ENCODE data around the gene GDF11. TPM values are rescaled to one million over a fixed set of nuclear protein-coding genes. Genes with fewer than 3 reads are reported as not detected.

The GDF11 gene
- 1.1 and 2.8 TPM in 2 replicates for total RNA-seq (2014; rRNA removed; shearing (Covaris generic); ENCODE audit: low replicate concordance)

DNA sequence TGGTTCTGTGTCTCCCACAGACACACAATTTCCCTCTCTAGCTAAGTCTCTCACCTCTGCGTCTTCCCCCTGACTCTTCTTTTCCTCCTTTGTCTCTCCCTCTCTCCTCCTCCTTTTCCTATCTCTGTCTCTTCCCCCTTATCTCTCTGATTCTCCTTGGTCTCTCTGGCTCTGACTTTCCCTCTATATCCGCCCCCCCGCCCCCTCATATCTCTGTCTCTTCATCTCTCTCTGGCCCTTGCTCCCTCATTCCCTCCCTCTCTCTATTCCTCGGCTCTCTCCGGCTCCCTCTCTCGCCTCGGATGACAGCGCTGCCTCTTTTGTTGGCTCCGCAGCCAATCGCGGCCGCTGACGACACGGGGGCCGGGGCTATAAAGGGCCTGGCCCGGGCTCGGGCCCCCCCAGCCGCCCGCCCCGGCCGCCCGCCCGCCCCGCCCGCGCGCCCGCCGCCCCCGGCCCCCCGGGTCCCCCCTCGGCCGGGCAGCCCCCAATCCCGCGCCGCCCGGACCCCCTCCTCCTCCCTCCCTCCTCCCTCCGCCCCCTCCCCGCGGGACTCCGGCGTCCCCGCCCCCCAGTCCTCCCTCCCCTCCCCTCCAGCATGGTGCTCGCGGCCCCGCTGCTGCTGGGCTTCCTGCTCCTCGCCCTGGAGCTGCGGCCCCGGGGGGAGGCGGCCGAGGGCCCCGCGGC is at the start of gene GDF11:
GDF11 (plus strand) TSS at position 404 of the 687 bp plus-strand sequence; CDS start at position 599, 195 bp downstream.
- DNase-seq (ENCODE audit: low read depth): peak; percentile 73
- in situ Hi-C loops (cut with HindIII; ENCODE audit: low pct_unique_long_range_greater_than_20kb, low sequenced_read_pairs): no loop called here

DNA sequence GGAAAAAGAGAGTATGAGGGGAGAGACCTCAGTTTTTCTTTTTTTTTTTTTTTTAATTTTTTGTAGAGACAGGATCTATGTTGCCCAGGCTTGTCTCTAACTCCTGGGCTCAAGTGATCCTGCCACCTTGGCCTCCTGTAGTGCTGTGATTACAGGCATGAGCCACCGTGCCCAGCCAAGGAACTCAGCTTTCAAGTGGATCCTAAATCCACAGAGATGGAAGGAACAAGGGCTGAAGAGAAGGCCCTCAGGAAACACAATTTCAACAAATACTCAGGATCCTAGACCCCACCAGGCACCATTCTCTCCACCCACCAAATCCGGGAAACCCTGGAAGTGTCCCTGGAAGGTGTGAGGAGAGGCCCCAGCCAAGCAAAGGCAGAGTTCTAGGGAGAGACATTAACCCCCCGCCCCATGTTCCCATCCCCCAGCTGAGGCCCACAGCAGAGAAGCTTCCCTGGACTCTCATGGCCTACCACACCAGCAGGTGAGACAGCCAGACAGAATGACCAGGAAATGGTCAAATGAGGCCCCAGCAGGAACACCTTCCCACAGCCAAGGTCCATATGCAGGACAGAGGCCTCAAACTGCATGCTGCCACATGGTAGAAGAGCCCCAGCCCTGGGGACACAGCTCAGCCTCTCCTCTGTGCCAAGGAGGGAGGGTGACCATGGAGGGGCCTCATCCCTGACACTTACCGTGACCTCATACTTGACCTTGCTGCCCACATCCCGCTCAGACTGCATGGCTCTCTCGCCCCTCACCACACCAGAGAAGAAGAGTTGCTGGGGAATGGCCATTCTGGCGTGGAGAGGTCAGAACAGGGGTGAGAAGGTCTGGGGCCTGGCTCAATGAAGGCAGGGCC is 49.4 kb upstream of the GDF11 start:
- in situ Hi-C loops (cut with HindIII; ENCODE audit: low pct_unique_long_range_greater_than_20kb, low sequenced_read_pairs): no loop called here
- DNase-seq (ENCODE audit: low read depth): no peak

DNA sequence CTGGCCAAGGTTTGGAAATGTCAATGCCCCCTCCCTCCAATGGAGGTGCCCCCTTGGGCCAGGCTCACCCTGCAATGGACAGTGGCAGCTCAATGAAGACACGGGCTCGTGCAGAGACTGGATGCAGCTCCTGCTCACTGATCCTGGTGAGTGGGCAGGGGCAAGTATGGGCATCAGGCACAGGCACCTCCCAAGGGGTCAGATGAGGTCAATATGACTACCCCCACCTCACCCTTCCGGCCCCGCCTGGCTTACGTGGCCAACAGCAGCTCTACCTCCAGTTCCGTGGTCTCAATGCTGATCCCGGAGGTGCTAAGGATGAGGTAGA is 48.8 kb upstream of the GDF11 start:
- in situ Hi-C loops (cut with HindIII; ENCODE audit: low pct_unique_long_range_greater_than_20kb, low sequenced_read_pairs): no loop called here
- DNase-seq (ENCODE audit: low read depth): no peak

DNA sequence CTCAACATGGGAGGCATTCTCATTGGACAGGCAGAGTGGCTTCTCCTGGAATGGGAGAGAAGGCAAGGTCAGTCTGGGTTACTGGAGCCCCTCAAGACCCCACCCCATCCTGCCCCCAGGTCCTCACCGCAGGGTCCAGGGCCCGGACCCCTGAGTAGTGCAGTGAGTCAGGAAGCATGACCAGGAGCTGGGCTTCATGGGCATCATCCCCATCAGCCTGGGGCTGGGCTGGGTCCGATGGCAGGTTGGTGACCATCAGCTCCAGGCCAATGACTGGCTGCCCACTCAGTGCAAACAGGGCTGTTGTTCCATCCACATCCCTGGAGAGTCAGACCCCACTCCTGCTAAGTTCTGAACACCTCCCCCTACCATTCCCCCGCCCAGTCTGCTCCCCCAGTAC is 48.3 kb upstream of the GDF11 start:
- in situ Hi-C loops (cut with HindIII; ENCODE audit: low pct_unique_long_range_greater_than_20kb, low sequenced_read_pairs): no loop called here
- DNase-seq (ENCODE audit: low read depth): no peak

DNA sequence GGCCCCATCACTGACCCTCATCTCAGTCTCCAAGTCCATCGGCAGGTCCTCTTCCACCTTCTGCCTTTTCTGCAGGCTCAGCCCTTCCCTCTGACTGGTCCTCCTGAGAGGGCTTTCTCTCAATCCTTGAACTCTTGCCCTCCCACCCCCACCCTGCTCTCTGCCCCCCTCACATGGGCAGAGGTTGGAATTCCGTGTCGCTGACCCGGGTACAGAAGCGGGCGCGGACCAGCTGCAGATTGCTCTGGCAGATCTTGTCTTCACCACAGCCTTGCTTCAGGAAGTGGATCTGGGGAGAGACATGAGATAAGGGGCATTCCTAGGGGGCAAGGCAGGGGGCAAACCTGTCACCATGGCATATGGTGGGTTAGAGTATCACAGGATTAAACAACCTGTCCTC is 47.6 kb upstream of the GDF11 start:
- no peak for DNase-seq (ENCODE audit: low read depth)
- in situ Hi-C loops (cut with HindIII; ENCODE audit: low pct_unique_long_range_greater_than_20kb, low sequenced_read_pairs): no loop called here

DNA sequence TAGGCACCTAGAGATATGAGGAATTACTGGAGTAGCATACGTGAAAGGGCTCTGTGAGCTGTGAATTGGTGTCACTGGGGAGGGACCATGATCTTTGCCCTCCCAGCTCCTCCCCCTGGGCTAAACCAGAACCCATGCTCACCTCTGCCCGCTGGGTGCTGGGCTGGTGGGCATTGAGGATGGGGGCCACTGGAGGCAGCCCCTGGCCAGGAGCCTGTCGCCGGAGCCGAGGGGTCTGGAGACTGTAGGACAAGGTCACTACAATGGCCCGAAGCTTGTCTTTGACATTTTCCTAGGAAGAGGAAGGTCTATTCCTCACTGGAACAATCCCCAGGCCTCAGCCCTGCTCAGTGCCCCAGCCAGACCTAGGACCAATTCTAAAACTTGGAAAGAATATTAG is 46.8 kb upstream of the GDF11 start:
- in situ Hi-C loops (cut with HindIII; ENCODE audit: low pct_unique_long_range_greater_than_20kb, low sequenced_read_pairs): no loop called here
- DNase-seq (ENCODE audit: low read depth): no peak

DNA sequence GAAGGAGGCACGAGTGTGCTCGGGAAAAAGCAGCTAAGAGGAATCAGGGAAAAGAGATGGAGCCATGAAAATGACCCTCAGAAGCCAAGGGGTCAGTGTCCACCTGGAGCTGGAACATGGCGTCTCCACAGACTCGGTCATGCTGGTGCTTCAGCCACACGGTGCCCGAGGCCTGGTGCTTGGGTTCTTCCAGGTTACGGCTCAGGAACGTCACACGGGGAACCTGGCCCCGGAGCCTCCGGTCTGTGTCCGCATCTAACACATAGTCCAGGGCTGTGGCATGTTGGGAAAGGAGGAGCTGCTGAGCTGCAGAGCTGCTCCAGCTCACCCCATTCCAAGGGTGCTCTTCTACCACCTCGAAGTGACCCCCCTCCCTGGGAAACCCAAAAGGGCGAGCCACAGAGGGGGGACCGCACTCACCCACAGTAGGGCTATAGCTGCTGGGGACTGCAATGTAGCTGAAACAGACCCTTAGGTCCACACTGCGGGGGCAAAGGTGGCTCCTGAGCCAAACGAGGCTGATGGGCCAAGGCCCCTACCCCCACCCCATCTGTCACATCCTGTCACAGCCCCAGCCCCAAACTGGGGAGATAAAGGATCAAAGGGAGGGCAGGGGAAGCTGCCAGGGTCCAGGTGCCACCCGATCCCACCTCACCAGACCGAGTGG is 46.0 kb upstream of the GDF11 start:
- no peak for DNase-seq (ENCODE audit: low read depth)
- in situ Hi-C loops (cut with HindIII; ENCODE audit: low pct_unique_long_range_greater_than_20kb, low sequenced_read_pairs): no loop called here

DNA sequence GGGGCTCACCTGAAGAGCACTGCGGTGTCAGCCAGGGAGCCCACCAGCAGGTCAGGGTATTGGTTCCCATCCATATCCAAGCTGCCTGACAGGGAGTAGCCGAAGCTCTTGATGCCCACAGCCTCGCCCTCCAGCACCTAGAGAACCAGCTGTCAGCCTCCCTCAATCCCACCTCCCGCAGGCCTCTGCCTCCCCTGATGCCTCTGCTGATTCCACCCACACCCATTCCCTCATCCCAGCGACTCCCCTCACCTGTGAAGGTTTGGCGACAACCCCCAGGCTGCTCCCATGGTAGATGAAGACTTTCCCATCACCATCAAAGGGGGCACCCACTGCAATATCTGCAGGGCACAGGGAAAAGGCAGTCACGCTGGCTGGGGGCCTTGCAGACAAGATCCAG is 45.2 kb upstream of the GDF11 start:
- in situ Hi-C loops (cut with HindIII; ENCODE audit: low pct_unique_long_range_greater_than_20kb, low sequenced_read_pairs): no loop called here
- DNase-seq (ENCODE audit: low read depth): no peak

DNA sequence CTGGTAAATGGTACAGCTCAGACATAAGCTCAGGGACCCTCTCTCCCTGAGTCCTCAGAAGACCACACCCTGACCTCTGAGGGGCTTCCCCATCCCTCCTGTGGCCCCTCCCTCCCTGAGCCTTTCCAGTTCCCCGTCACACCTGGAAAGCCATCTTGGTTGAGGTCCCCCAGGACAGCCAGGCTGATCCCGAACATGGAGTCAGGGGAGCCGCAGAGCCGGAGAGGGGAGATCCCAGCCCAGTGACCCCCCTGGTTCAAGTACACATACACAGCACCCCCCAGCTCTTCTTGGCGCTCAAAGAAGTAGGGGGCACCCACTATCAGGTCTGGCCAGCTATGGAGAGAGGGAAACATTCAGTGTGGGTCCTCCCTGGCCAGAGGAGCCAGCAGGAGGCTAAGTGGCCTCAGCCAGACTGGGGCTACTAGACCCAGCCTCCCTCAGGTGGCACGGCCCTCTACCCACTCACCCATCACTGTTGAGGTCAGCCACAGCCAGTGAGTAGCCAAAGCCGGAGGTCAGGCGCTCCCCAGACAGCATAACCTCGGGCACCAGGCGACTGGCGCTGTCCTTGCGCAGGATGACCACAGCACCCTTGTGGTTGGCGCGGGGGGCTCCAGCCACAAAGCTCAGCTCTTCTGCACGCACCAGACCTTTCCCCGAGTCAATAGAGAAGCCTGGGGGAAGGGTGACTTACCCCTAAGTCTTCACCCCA is 44.5 kb upstream of the GDF11 start:
- in situ Hi-C loops (cut with HindIII; ENCODE audit: low pct_unique_long_range_greater_than_20kb, low sequenced_read_pairs): no loop called here
- DNase-seq (ENCODE audit: low read depth): no peak

DNA sequence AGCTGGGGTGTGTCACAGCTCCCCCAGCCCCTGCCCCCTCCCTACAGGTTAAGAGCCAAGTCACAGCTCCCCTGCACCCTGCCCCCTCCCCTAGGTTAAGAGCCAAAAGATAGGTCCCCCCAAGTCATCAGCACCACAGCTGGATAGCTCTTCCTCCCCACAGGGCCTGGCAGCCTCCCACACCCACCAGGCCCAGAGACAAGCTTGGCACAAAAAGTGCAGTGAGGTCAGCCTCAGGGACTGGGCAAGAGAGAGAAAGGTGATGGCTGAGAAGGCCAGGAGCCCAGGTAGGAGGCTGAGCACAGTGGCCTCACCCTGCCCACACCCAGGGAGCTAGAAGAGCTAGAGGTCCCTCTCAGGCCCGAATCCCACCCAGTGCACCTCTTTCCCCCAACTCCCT is 44.0 kb upstream of the GDF11 start:
- no peak for DNase-seq (ENCODE audit: low read depth)
- in situ Hi-C loops (cut with HindIII; ENCODE audit: low pct_unique_long_range_greater_than_20kb, low sequenced_read_pairs): no loop called here

DNA sequence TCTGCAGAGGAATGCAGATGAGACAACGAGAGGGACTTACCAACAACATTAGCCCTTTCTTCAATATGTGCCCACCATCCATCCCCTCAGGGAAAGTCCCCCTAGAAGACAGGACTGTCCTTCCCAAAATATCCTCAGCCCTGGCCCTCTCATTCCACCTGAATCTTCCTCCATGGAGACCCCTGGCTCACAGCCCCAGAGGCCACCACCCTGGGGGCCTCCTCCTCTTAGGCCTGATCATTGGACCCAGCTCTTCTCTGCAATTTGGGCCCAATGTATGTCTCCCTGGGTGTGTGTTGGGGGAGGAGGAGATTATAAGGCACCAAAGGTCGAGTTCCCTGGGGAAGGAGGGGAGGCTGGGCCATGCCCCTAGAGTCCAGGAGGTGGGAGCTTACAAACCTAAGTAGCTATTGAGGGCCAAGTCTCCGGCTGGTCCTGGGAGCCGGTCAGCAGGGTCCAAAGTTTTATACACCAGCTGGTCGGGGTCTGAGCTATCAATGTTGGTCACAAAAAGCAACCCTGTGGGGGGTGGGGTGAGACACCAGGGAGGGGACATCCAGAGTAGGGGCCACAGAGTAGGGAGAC is 43.4 kb upstream of the GDF11 start:
- no peak for DNase-seq (ENCODE audit: low read depth)
- in situ Hi-C loops (cut with HindIII; ENCODE audit: low pct_unique_long_range_greater_than_20kb, low sequenced_read_pairs): no loop called here

DNA sequence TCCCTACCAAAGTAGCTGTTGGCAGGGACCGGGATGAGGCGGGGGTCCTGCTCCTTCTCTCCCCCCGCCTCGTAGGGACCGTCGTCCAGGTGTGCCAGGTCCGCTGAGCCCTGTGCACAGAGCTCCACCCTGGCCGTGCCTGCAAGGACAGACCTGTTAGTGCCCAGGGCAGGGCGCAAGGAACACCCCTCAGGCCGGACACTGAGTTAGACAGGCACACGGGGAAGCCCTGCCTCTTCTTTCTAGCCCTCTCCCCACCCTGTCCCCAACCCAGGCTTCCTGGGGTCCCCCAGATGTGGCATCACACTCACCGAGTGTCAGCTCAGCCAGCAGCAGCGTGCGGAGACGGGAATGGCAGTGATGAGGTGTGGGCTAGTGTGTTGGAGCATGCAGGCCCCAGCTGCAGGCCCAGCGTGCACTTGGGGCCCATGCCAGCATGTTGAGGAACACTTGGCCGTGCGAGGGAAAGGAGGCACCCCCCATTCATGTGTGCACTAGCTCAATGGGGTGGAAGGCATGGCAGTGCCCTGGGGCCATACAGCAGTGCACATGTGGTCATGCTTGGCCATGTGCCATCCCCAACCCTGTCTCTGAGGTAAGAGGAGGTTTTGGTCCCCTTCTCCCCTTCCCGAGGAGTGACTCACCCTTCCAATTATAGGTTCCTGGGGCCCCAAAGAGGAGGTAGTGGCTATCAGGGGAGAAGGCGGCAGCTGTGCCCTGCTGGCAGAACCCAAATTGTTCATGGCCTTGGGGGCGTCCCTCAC is 42.5 kb upstream of the GDF11 start:
- DNase-seq (ENCODE audit: low read depth): no peak
- in situ Hi-C loops (cut with HindIII; ENCODE audit: low pct_unique_long_range_greater_than_20kb, low sequenced_read_pairs): no loop called here

DNA sequence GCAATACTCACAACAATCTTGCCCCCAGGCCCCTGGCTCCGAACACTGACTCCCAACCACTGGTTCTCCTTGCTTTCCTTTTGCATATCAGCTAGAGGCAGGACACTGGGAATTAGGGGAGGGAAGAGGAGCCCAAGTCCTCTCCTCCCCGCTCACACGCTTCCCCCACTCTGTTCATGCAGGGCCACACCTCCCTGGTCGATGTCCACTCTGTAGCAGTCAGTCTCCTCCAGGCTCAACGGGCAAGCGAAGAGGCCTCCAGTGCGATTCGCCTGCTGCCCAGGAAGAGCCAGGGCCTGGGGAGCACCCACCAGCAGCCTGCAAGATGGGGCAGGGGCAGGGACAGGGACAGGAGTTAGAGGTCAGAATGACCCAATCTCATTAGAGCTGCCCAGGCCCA is 40.1 kb upstream of the GDF11 start:
- in situ Hi-C loops (cut with HindIII; ENCODE audit: low pct_unique_long_range_greater_than_20kb, low sequenced_read_pairs): no loop called here
- no peak for DNase-seq (ENCODE audit: low read depth)

DNA sequence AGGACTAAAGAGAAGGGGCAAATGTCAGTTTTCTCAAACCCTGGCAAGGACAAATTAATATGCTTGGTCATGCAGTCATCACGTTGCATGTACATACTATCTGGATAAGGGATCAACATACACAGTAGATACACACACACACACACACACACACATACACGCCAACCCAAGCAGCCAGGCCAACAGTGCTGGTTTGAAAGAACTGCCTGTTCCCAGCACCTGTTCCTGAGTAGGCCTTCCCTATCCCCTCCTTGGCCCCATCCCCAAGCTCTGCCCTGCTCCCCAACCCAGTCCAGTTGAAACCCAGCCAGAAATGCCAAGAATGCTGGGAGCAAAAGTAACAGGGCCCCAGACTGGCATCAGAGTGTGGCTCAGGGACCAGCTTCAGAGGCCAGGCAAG is 39.6 kb upstream of the GDF11 start:
- in situ Hi-C loops (cut with HindIII; ENCODE audit: low pct_unique_long_range_greater_than_20kb, low sequenced_read_pairs): no loop called here
- no peak for DNase-seq (ENCODE audit: low read depth)

DNA sequence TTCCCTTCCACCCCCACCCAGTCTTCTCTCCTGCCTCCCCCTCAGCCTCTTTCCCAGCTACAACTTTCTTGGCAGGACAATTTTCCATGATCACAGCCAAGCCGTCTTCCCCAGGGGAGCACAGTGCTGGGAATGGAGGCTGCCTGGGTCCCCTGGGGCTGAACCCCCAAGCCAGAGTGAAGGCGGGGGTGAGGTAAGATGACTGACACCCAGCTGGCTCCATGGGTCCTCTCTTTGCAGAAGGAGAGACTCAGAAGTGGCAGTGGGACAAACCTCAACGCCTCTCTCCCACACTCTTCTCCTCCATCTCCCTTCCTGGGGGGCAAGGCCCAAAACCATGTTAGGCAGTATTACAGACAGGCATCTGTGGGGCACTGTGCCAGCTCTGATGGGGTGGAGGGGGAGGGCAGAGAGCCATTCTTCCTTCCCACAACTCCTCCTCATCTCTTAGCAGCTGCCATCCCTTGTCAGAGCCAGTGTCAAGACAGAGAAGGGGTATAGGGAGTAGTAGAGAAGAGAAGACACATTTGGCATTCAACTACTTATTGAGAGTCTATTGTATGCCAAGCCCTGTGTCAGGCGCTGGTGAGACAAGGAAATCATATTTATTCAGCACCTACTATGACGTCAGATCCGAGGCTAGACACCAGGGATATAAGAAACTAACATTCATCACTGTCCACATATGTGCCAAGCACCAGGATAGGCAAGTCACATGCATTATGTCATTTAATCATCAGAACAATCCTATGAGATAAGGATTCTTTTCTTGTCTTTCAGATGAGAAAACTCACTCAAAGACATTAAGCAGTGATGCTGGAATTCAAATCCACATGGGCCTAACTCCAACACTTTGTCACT is 38.8 kb upstream of the GDF11 start:
- no peak for DNase-seq (ENCODE audit: low read depth)
- in situ Hi-C loops (cut with HindIII; ENCODE audit: low pct_unique_long_range_greater_than_20kb, low sequenced_read_pairs): no loop called here

DNA sequence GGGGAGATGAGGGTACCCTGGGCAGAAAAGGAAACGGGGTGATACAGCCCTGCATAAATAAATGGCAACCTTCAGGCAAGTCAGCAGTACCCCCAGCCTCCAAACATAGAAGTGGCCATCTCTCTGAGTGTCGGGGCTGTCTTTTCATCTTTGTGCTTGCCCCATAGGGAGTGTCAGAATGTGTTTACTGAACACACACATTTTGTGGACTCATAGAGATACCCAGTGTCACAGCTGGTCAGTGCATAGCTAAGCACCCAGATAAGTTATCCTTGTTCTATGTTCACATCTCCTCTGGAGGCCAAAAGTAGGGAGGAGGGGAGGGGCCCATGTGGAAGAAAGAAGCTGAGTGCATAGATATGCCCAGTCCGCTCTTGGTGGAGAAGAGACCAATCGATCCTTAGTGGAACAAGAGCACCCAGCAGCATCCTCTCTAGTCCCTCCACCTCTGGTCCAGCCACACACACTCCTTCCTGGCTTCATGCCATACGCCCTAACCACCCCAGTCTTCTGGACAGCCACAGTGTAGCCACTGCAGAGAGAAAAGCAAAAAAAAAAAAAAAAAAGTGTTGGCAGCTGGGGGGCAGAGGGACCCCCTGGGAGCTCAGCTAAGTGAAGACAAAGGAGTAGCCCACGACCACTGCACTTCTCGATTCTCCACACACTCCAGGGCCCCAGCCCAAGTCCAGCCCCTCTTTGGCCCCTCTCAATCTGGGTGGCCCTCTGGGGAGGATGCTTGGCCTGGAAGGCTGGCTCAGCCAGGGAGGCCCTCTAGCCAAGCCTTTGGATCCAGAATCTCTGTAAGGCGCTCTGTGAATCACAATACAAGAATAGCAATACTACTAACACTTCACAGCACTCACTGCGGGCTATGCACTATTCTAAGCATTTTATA is 37.9 kb upstream of the GDF11 start:
- no peak for DNase-seq (ENCODE audit: low read depth)
- in situ Hi-C loops (cut with HindIII; ENCODE audit: low pct_unique_long_range_greater_than_20kb, low sequenced_read_pairs): no loop called here
